ENCODE data around the gene TXNRD3.

Gene TXNRD3

DNA sequence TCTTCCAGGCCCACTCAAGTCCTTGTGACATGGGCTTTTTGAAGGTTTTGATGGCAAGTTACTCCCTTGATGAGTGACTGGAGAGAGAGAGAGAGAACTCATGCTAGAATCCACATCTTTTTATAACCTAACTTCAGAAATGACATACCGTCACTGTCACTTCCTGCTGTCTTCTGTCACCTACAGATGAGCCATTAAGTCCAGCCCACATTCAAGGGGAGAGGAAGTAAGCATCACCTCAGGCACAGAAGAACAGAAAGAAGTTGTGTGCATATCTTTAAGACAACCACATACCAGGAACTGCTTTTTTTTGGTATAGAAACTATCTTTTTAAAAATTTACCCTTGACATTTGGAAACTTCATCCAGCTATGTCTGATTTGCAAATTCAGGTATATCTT is 16.6 kb upstream of the TXNRD3 start:
- DNase-seq = no peak

GRCh38 chr3:126668450-126669401 is 13.8 kb upstream of the TXNRD3 start:
- DNase-seq = no peak

GRCh38 chr3:126667631-126668449 is 12.9 kb upstream of the TXNRD3 start:
- DNase-seq = no peak

DNA sequence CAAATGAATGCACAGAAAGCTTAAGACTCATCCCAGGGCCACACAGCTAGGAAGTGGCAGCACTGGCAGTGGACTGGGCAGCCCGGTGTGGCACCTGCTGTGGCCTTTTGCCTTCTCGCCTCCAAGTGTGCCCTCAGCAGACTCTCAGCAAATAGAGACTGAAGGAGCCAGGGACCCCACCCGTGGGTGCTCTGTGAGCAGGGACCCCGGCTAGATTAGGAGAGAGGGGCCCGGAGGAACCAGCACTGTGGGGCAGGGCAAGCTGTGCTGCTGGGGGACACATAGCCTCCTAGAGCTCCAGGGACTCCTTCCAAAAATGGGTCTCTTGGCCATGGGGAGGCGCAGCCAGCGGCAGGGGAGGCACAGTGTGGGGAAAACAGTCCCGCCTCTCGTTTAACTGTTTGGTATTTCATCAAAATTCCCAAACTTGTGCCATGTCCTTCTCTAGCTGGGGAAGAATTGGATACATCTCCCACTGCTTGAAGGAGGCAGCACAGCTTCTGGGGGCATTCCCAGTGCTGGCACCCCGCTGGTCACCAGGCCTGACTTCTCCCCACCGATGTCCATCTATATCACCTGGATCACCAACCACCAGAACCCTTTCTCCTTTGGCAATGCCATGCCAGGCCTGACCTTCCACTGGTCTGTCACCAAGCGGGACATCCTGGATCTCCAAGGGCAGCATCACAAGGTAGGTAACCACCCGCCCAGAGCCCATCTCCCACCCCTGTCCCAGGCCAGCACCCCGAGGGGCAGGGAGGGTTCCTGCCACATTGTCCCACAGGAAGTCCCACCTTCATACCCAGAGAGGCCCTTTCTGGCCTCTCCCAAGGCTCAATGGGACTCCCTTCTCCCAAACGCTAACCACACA is 12.0 kb upstream of the TXNRD3 start:
- no peak for DNase-seq

DNA sequence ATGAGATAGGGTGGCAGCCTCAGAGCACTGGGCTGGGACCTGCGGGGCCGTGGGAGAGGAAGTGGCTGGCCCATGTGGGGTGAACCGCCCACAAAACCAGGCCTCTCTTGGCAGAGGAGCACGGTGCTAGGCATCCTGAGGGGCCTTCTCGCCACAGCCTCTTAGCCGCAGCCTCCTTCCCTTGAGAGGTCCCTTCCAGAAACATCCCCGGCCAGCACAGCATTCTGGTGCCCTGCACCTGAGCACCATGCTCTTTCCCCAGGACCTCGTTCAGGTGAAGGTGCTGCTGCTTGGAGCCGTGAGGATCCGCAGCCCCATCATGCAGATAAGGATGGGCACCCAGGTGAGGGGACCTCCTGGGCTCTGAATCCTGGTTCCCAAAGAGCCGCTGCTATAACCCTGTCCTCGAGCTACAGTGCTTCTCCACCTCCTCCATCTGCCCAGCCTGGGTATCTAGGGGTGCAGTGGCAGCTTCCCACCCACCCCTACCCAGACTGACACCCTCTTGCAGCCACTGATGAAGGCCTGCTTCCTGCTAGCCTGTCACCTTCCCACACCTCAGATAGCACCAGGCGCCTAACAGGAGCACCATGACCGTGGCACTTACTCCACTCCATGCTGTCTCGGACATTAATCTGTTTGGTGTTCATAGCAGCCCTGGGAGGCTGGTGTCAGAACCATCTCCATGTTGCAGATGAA is 11.2 kb upstream of the TXNRD3 start:
- no peak for DNase-seq

DNA sequence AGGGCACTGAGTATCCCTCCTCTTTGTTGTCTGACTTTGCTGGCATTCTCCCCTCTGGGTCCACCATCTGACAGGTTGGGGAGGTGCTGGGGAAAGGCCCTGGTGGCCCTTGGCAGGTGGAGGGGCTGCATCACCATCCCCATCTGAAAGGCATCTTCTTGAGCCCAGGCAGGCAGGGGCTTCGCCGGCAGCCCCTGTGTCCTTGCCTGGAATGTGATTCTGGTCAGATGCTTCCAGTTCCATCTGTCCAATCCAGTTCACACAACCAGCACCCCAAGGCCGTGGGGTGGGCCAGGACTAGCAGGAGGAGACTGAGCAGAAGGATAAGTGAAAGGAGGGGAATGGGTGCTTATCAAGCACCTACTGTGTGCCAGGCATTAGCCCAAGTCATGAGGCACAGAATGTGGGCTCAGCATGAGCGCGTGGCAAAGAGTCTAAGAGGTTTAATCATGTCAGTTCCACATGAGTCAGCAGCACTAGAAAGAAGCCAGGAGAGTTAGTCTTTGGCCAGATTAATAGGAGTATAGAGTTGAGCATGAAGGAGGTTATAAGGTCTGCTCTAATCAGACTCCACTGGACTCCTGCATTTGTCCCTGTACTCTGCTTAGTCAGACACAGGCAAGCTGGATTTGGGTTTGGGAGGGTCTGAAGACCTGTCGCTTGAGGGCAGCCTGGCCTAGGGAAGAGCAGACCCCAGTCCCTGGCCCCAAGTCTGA is 10.5 kb upstream of the TXNRD3 start:
- DNase-seq = no peak

DNA sequence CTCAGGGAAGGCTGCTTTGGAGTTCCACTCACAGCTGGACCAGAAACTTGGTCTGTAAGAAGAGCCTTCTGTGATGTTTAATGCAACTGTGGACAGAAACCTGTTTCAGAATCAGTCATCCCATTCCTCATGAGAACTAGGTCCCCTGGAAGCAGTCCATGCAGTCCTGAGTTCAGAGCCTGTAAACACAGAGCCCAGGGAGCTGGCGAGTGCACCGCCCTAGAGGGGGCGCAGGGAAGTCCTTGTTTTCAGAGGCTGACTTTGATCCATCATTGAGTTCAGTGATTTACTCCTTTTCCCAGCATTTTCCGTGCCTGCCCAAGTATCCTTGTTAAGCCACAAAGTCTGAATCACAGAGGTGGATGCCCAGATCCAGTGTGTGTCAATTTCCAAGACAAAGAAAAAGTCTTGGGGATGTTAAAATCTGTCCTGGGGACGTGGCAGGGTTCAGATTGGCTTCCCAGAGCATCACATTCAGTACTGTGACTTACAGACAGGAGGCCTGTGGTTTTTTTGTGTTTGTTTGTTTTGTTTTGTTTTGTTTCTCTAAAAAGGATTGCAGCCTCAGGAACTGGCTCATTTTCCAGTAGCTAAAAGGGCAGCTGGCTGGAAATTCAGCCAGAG is 9.8 kb upstream of the TXNRD3 start:
- peak; percentile 14 for DNase-seq

DNA sequence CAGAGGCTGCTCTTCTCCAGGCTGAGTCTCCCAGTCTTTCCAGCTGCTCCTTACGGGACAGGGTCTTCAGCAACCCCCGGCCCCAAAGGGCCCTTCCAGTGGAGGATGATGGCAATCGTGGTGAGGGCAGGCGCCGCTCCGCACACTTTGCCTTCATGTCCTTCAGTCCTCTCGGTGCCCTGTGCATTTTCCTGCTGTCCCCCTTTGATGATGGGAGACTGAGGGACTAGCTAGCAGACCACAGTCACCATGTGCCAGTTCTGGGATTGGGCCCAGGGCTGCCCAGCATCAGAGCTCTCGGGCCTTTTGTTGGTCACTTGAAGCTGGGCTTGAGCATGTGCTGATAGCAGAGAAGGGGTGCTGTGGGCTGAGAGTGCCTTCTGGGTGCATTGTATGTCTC is 8.8 kb upstream of the TXNRD3 start:
- no peak for DNase-seq

GRCh38 chr3:126663257-126663656 is 8.3 kb upstream of the TXNRD3 start:
- DNase-seq = no peak

DNA sequence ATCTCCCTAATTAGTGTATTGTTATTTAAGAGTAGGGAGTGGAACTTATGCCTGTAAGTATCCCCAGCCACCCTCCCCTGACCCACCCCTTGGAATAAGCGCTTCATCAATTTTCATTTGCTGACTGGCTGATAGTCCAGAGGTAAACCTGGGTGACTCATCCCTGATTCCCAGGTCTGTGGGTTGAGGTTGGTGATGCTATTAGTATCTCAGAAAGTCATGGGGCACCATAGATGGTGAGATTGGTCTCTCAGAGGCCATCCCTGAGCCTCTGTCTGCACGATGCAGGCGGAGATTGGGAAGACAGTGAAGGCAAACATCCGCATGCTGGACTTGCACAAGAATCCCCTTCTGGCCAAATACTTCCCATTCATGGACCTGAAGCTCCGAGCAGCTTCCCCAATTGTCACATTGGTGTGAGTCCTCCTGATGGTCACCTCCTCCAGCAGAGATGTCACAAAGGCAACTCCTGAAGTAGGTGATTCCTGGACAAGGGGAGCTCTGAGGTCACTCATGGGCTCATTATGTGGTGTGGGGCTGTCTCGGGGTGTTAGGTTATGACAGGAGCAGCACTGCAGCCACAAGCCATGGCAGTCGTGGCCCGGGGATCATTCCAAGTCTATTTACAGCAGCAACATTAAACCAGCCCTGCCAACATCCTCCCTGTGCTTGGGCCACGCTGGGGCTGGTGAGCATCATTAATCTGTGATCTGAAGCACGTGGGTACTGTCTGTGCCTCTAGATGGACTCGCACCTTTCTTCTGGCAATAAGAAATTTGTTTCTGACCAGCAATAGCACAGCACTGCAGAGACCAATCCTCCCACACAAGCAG is 6.8 kb upstream of the TXNRD3 start:
- DNase-seq = no peak

DNA sequence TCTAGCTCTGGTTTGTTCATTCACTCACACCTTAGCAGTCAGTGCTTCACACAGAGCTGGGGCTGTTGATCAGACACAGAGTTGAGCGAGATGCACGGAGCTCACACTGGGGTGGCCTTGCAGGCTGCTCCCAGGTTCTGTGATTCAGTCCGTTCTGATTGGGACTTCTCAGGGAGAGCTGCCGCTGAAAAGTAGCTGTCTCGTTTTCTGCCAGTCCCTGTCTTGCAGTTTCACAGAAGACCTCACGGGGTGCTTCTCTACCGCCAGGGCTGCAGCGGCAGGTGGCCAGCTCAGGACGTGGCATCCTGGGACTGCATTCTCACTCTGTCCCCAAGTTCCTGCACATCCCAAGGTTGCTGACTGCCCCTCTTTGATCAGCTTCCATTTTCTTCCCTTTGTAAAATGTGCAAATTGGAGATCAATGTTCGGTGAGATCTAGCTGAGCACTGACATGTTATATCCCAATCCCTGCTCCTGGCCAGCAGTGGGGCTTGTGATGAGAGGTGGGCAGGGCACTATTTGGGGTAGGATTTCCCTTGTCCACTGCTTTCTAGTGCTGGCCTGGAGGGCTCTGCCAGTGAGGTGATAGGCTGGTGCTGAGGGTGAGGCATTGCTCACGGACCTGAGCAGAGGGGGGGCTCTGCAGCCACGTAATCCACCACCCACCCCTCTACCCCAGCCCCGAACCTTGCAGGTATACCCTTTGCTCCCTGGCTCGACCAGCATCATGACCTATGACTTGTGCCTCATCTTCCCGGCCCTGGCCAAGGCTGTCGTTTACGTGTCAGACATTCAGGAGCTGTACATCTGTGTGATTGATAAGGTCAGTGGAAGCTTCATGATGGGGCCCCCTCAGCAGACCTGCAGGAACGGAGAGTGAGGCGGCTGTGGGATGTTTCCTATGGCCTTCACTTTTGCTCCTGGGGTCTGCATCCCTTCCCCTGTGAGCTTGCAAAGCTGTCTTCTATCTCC is 5.3 kb upstream of the TXNRD3 start:
- DNase-seq = peak; percentile 9

DNA sequence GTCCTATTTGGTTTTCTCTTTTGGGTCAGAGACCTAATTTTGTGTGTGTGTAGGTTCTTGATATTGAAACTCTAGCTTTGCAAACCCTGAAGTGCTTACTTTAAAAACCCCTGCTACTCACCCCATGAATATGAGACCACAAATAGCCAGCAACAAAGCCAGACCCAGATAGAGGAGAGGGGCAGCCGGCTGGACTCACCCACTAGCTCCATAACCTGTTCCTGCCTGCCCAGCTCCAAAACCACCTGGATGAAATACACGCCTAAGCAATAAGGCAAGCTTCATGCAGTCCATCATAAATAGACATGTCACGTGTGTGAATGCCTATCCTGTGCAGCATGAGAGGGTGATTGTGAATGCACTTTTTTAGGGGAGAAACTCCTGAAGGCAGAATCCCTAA is 3.7 kb upstream of the TXNRD3 start:
- DNase-seq = no peak

DNA sequence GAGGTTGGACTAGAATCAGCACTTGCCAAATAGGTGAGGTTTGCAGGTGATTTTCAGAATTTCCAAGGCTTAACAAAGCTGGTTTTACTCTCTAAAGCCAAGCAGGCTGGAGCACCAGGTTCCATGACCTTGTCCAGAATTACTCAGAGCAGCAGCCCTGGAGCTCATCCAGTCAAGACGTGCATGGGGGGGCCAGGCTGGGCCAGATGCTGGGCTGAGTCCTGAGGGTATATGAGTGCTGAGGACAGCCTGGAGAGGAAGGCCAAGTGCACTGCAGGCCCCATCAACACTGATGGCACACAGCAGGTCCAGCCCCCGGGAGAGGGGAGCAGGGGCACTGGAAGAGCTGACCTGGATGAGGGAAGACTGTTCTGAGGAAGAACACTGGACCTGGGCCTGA is 3.0 kb upstream of the TXNRD3 start:
- DNase-seq = no peak

GRCh38 chr3:126656371-126657134 is 1.6 kb upstream of the TXNRD3 start:
- no peak for DNase-seq

DNA sequence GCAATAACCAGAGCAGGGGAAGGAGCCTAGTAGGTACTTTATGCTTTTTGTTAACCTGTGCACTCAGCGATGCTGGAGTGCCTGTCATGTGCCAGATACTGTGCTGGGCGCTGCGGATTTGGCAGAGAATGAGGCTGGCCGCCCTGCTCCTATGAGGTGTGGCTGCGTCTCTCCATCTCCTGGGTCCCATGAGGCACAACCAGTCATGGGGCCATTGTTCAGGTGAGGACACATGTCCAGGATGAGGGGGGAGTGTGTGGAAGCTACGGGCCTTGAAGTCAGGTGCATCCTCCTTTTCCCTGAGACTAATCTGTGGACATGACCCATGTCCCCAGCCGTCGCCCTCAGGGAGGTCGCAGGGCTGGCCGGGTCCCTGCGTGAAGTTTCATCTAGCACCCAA is 963 bp upstream of the TXNRD3 start:
- no peak for DNase-seq

DNA sequence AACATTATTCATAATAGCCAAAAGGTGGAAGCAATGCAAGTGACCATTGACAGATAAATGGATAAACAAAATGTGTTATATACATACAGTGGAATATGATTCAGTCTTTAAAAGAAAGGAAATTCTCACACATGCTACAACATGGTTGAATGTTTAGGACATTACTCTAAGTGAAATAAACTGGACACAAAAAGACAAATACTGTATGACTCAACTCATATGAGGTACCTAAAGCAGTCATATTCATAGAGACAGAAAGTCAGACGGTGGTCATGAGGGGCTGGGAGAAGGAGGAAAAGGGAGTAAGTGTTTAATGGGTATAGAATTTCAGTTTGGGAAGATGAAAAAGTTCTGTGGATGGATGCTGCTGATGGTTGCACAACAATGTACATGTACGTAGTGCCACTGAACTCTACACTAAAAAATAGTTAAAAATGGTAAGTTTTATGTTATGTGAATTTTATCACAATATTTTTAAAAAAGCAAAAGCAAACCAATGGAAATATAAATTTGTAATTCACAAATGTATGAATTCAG is 5.3 kb downstream of the TXNRD3 start:
- DNase-seq = peak; percentile 13

GRCh38 chr3:126646674-126647073 is 8.2 kb downstream of the TXNRD3 start:
- no peak for DNase-seq

DNA sequence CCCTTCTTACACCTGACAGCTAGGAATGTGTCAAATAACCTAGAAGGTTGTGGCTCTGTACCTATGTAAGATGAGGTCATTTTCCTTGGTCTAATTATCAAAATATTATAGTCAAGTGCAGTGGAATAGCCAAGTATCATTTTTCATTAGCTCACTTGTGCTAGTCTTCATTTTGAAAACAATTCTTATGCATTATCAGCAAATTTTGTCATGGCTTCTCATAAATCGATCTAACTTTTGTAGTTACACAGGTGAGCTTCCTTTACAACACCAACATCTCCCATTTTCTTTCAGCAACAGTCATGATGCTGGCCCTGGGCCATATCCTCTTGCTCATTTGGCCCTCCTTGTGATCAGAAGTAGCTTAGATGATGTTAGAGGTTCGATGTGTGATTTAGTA is 10.3 kb downstream of the TXNRD3 start:
- DNase-seq = no peak
